ENCODE results near the gene CDK5RAP2. TPM values are rescaled to one million over a fixed set of nuclear protein-coding genes. Genes with fewer than 3 reads are reported as not detected.
A peak's percentile ranks its signal among the peaks of the same experiment; 100 is the strongest.

Gene CDK5RAP2
- polyA plus RNA-seq, 1 experiment: 30.3 TPM

DNA sequence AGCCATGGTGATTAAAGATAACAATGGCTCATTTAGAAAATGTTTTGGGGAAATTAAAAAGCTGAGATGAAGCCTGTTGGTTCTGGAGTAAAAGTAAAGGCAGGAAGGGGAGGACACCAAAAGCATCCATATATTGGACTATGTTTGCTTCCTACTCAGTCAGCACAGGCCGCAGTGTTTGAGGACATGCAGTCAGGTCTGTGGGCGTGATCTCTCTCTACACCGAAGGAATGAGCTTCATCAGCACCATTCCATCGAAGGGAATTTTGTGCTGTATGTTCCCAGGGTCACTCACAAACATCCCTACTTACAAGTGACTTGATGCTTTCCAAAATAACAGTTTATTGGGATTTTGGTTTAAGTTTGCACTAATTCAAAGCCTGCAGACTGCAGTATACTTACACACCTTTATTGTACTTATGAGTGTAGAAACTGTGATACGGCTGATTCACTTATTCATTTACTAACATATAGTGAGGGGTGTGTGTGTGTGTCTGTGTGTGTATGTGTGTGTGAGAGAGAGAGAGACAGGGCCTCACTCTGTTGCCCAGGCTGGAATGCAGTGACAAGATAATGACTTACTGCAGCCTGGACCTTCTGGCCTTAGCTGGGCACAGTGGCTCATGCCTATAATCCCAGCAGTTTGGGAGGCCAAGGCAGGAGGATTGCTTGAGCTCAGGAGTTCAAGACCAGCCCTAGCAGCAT, 13.4 kb upstream of the CDK5RAP2 start:
- ChIA-PET POLR2A (no interaction called here), CTCF (no interaction called here)
- Histone ChIP-seq H3K27me3 (ENCODE audit: control insufficient read depth, insufficient read depth, low read length) (no peaks in the 10 kb centered on the region), H3K4me3 (ENCODE audit: low read depth, low read length) (no peak overlapping the region), H3K9me3 (ENCODE audit: control insufficient read depth, insufficient read depth, low read length) (no peaks in the 10 kb centered on the region), H3K27ac (ENCODE audit: low read depth, low read length) (no peak overlapping the region)
- no peak for DNase-seq (ENCODE audit: low read depth, low spot score)
- no peak for TF ChIP-seq CTCF (IDR thresholded peaks at IDR 0.05; ENCODE audit: low read depth, low read length)

- no peaks in the 10 kb centered on the region for H3K27me3 ChIP-seq (ENCODE audit: control insufficient read depth, insufficient read depth, low read length)
- no peak for TF ChIP-seq CTCF (IDR thresholded peaks at IDR 0.05; ENCODE audit: low read depth, low read length)
- no peak overlapping the region for H3K4me3 ChIP-seq (ENCODE audit: low read depth, low read length)
- no peak overlapping the region for H3K27ac ChIP-seq (ENCODE audit: low read depth, low read length)
- no peak for DNase-seq (ENCODE audit: low read depth, low spot score)
- CTCF ChIA-PET: no interaction called here
- POLR2A ChIA-PET: no interaction called here
- no peaks in the 10 kb centered on the region for H3K9me3 ChIP-seq (ENCODE audit: control insufficient read depth, insufficient read depth, low read length)
Observed at GRCh38 chr9:120592210-120592609, 12.2 kb upstream of the CDK5RAP2 start.

DNA sequence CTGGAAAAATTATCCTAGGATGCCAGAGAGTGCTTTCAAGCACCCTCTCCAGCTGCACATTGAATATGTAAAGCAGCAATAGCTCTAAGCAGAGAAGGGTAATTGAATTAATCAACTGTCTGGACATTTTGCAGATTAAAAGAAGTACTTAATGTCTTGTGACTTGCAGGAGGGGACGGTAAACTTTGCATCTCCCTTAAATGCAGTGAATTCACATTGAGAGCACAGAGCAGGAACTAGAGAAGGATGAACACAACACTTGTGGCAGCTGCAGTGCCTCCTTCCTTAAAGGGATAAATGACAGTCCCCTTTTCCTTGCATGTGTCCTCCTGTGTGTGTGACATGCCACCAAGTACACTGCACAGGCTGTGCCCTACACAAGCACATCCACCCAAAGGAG, 7.4 kb upstream of the CDK5RAP2 start:
- ChIA-PET POLR2A (no interaction called here), CTCF (no interaction called here)
- Histone ChIP-seq H3K27ac (ENCODE audit: low read depth, low read length) (no peak overlapping the region), H3K4me3 (ENCODE audit: low read depth, low read length) (no peak overlapping the region), H3K9me3 (ENCODE audit: control insufficient read depth, insufficient read depth, low read length) (no peaks in the 10 kb centered on the region), H3K27me3 (ENCODE audit: control insufficient read depth, insufficient read depth, low read length) (no peaks in the 10 kb centered on the region)
- no peak for TF ChIP-seq CTCF (IDR thresholded peaks at IDR 0.05; ENCODE audit: low read depth, low read length)
- DNase-seq (ENCODE audit: low read depth, low spot score): no peak

- ChIA-PET CTCF (no interaction called here), POLR2A (interaction anchor here (1.0 kb wide), 1 partner anchor 13 kb away, joined by 3 read pairs; no protein-coding TSS in a partner anchor)
- H3K9me3 ChIP-seq (ENCODE audit: control insufficient read depth, insufficient read depth, low read length): peaks cover 3% of the 10 kb centered on the region; the same call in 1 of the 2 replicates
- H3K27ac ChIP-seq (ENCODE audit: low read depth, low read length): peak overlapping the region; percentile 1
- peak; percentile 69 for DNase-seq (ENCODE audit: low read depth, low spot score)
- no peak overlapping the region for H3K4me3 ChIP-seq (ENCODE audit: low read depth, low read length)
- H3K27me3 ChIP-seq (ENCODE audit: control insufficient read depth, insufficient read depth, low read length): no peaks in the 10 kb centered on the region
- TF ChIP-seq CTCF (IDR thresholded peaks at IDR 0.05; ENCODE audit: low read depth, low read length): no peak
Observed at GRCh38 chr9:120583958-120584369, 4.0 kb upstream of the CDK5RAP2 start.

Data from AG04450 (cell line).